Measurements from ENCODE around the gene UCP2. TPM values are rescaled to one million over a fixed set of nuclear protein-coding genes. Genes with fewer than 3 reads are reported as not detected.
A peak's percentile ranks its signal among the peaks of the same experiment; 100 is the strongest.

Gene UCP2
- total and polyA plus RNA-seq, 9 of the 15 experiments (the other 6 are each of a cell fraction or from before 2014, with no cell fraction given), result 19.2 to 216 (median 87.9) TPM

DNA sequence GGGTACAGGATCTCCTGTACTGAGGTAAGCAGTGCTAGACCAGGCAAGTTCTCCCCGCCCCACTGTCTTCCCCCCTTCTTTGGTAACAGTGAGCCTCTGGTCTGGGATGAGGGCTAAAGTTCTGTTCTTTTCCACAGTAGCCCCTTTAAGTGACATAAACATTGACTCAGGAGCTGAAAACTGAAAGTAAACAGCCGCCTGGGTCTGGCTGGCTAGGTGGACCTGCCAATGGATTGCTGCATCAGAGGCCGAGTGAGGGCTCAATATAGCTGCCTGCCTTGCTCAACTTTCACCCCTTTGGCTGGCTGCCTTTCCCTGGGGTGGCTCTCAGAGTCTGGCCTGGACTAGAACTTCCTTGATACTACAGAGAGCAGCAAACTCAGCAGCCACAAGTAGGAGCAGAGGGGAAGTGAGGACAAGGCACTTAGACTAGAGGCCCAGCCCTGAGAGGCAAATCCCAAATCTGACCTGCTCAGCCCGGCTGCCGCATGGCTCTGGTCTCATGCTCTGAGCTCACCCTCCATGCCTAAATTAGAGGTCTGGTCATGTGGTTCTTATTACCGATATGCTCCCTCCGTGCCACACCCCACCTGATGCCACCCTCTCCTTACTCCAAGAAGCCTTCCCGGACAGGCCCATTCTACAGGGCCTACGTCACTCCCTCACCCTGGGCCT lies 35.8 kb upstream of the UCP2 start:
- no peak overlapping the region for H2AFZ ChIP-seq (ENCODE audit: low read depth, low read length)
- WGBS (ENCODE audit: insufficient coverage, low coverage, missing lambda C conversion rate), result 89% methylated on average over 9 of the region's 9 CpGs
- DNase-seq (ENCODE audit: extremely low read depth in 1 of 4, low spot score in 3 of 4) (no peak), ATAC-seq (no peak), FAIRE-seq (no peak)
- no peaks in the 10 kb centered on the region for H3K27me3 ChIP-seq (ENCODE audit: control insufficient read depth in 2 of 2, insufficient read depth in 2 of 2, low read length in 2 of 2)
- H4K20me1 ChIP-seq (replicated peaks; ENCODE audit: control insufficient read depth, insufficient read depth, low read length), result peaks cover 6% of the 10 kb centered on the region
- H3K4me3 ChIP-seq, result no peak overlapping the region
- no peaks in the 10 kb centered on the region for H3K9me1 ChIP-seq (ENCODE audit: control insufficient read depth, insufficient read depth, low read length)
- intact Hi-C loops (cut with micrococcal nuclease), result no loop called here
- no peak overlapping the region for H3K27ac ChIP-seq (ENCODE audit: extremely low read depth, low read depth, low read length)
- no peak overlapping the region for H3K9ac ChIP-seq (ENCODE audit: insufficient read depth in 1 of 2, low read depth in 2 of 2, low read length in 2 of 2)
- no TSS peak for BruUV-seq (replicated peaks)
- no peaks in the 10 kb centered on the region for H3K79me2 ChIP-seq (ENCODE audit: control insufficient read depth, insufficient read depth, low read length)
- H3K9me3 ChIP-seq (replicated peaks; ENCODE audit: control insufficient read depth, insufficient read depth, low read depth, low read length), result no peaks in the 10 kb centered on the region
- TF ChIP-seq NR2C2 (CRISPR knock-in tag; IDR thresholded peaks at IDR 0.05), result no peak
- TF ChIP-seq NR2C2 (tag; IDR thresholded peaks at IDR 0.05), result 0 out of 2 replicates have a peak, but pooled peaks have one; percentile 6
- TF ChIP-seq ZBTB17 (CRISPR knock-in tag; IDR thresholded peaks at IDR 0.05), result no peak
- in situ Hi-C loops (cut with MboI), result no loop called here
- H3K4me1 ChIP-seq (replicated peaks in 1 of 2; ENCODE audit: control insufficient read depth in 2 of 2, insufficient read depth in 2 of 2, low read length in 2 of 2), result peaks cover 21 to 22% of the 10 kb centered on the region in 2 experiments; a peak in 4 of 5 replicates
- CTCF ChIA-PET (ENCODE audit: low intra/inter-chr PET ratio), result no interaction called here
- H3K36me3 ChIP-seq (ENCODE audit: control insufficient read depth, insufficient read depth, low read length), result no peaks in the 10 kb centered on the region; the same call in 2 of the 3 replicates
- no peak overlapping the region for H3K4me2 ChIP-seq (ENCODE audit: insufficient read depth, low read length)
- POLR2A ChIA-PET, result interaction anchor here (0.6 kb wide), 1 partner anchor 224 kb away, joined by 3 read pairs; no protein-coding TSS in a partner anchor

DNA sequence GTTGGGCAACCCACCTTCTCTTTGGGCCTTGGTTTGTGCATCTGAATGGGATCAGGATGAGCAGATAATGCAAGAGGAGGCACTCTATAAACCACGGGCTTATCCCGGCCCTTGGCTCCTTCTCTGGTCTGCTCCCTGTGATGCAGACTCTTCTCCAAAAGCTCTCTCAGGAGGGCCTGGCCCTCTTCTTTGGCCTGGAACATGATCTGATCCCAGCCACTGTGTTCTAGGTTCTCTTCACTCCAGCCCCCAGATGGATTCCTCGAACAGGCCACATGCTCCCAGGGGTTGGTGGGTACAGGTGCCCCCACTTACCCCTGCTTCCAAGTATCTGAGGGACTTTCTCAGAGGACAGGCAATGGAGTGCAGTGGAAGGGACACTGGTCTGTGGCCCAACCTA lies 35.0 kb upstream of the UCP2 start:
- H3K4me1 ChIP-seq (replicated peaks in 1 of 2; ENCODE audit: control insufficient read depth in 2 of 2, insufficient read depth in 2 of 2, low read length in 2 of 2), result peaks cover 29% of the 10 kb centered on the region in 2 experiments; a peak in 4 of 5 replicates
- TF ChIP-seq, protein P1, sequence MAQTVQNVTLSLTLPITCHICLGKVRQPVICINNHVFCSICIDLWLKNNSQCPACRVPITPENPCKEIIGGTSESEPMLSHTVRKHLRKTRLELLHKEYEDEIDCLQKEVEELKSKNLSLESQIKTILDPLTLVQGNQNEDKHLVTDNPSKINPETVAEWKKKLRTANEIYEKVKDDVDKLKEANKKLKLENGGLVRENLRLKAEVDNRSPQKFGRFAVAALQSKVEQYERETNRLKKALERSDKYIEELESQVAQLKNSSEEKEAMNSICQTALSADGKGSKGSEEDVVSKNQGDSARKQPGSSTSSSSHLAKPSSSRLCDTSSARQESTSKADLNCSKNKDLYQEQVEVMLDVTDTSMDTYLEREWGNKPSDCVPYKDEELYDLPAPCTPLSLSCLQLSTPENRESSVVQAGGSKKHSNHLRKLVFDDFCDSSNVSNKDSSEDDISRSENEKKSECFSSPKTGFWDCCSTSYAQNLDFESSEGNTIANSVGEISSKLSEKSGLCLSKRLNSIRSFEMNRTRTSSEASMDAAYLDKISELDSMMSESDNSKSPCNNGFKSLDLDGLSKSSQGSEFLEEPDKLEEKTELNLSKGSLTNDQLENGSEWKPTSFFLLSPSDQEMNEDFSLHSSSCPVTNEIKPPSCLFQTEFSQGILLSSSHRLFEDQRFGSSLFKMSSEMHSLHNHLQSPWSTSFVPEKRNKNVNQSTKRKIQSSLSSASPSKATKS (CRISPR knock-in tag; IDR thresholded peaks at IDR 0.05), result no peak

More for the DNA sequence above, 35.0 kb upstream of the UCP2 start:
- ChIA-PET POLR2A (interaction anchor here (0.6 to 1.2 kb wide), 2 partner anchors 10 to 55 kb away, joined by 3 read pairs; no protein-coding TSS in a partner anchor), CTCF (ENCODE audit: low intra/inter-chr PET ratio) (no interaction called here)
- no peak overlapping the region for H3K27ac ChIP-seq (ENCODE audit: extremely low read depth, low read depth, low read length)
- no peak overlapping the region for H3K9ac ChIP-seq (ENCODE audit: insufficient read depth in 1 of 2, low read depth in 2 of 2, low read length in 2 of 2)
- H3K79me2 ChIP-seq (ENCODE audit: control insufficient read depth, insufficient read depth, low read length), result no peaks in the 10 kb centered on the region
- no peaks in the 10 kb centered on the region for H3K9me3 ChIP-seq (replicated peaks; ENCODE audit: control insufficient read depth, insufficient read depth, low read depth, low read length)
- H3K36me3 ChIP-seq (ENCODE audit: control insufficient read depth, insufficient read depth, low read length), result no peaks in the 10 kb centered on the region; the same call in 2 of the 3 replicates
- in situ Hi-C loops (cut with MboI), result no loop called here
- ATAC-seq (no peak), DNase-seq (ENCODE audit: extremely low read depth in 1 of 4, low spot score in 3 of 4) (no peak), FAIRE-seq (no peak)
- H3K27me3 ChIP-seq (ENCODE audit: control insufficient read depth in 2 of 2, insufficient read depth in 2 of 2, low read length in 2 of 2), result no peaks in the 10 kb centered on the region
- H3K4me3 ChIP-seq, result no peak overlapping the region
- BruUV-seq (replicated peaks), result no TSS peak
- intact Hi-C loops (cut with micrococcal nuclease), result no loop called here
- H4K20me1 ChIP-seq (replicated peaks; ENCODE audit: control insufficient read depth, insufficient read depth, low read length), result peaks cover 6% of the 10 kb centered on the region
- H3K9me1 ChIP-seq (ENCODE audit: control insufficient read depth, insufficient read depth, low read length), result no peaks in the 10 kb centered on the region
- WGBS (ENCODE audit: insufficient coverage, low coverage, missing lambda C conversion rate), result 79% methylated on average over 3 of the region's 3 CpGs
- H3K4me2 ChIP-seq (ENCODE audit: insufficient read depth, low read length), result no peak overlapping the region
- H2AFZ ChIP-seq (ENCODE audit: low read depth, low read length), result no peak overlapping the region

Measured in K562 (cell line).